NCI-H2196 treated with DMSO at 0.1 percent for 48 hours (cell line): ENCODE measurements around the gene FHIT.
"Not testable (repeated sequence)": the region's sequence is repeated elsewhere in the genome, so short reads cannot be mapped to it uniquely, and the experiment has no call there.

Experiments used
- DNase-seq: peaks from one replicate; lab custom pipeline; 2025; ENCODE audit not compliant: unreplicated experiment; lab: John Stamatoyannopoulos, UW

Gene FHIT

DNA sequence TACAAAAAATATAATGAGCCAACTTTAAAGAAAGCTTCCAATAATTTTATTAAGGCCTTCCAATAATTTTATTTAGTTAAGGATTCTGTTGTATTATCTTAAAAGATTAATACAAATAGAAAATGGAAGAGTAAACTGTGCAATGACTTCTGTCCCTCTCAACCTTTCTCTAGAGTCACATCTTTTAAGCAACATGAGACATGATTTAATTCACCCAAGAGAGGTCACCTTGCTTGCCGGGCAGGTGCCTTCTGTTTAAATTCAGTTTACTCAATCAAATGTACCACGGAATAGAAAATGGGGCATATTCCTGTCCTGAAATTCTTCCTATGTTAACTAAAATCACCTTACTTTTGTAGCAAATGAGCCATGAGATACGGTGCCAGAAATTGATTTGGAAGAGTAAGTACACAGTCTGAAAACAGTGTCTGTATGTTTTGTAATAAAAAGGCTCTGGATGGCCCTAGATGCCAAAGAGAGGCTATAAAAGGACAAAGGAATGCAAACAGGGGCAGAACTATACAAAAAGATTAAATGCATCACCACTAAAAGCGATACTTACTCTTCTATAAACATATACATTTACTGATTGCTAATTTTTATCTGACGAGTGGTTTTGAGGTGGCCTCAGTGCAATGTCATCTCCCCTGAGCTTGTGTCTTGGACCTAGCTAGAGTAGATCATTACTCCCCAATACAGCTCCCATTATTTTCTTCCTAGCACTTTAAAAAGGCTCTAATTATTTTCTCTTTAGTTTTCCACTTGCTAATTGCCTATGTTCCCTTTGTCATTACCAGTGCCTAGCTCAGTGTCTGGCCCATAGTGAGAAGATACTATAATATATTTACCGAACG lies 134.0 kb downstream of the FHIT start:
- no peak for DNase-seq

DNA sequence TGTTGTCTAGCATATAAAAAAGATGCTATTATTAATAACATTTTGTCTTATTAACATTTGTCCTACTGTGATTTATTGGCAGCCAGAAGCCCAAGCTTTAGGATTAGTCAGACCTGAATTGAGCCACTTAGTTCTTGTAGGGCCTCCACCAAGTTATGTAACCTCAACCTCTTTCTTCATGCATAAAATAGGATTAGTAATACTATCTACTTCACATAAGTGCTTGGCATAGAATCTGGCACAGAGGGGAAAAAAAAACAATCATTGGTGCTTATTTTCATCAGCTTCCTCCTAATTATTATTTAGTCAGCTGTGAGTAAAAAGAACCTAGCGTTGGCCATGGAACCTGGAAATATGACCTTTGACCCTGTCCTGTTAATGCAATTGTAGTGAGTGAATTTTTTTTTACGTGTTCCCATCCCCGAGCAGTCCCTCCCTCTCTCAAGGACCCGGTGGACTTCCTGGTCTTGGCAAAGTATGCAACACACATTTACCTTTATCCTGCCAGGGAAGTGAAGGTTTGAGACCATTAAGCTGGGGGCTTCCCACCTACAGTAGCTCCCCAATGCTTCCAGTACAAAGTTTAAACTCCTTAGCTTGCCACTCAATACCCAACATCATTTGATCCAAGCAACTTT lies 136.8 kb downstream of the FHIT start:
- DNase-seq = no peak

GRCh38 chr3:61111825-61112224 lies 139.4 kb downstream of the FHIT start:
- DNase-seq = no peak

GRCh38 chr3:61110576-61110975 lies 140.7 kb downstream of the FHIT start:
- no peak for DNase-seq

DNA sequence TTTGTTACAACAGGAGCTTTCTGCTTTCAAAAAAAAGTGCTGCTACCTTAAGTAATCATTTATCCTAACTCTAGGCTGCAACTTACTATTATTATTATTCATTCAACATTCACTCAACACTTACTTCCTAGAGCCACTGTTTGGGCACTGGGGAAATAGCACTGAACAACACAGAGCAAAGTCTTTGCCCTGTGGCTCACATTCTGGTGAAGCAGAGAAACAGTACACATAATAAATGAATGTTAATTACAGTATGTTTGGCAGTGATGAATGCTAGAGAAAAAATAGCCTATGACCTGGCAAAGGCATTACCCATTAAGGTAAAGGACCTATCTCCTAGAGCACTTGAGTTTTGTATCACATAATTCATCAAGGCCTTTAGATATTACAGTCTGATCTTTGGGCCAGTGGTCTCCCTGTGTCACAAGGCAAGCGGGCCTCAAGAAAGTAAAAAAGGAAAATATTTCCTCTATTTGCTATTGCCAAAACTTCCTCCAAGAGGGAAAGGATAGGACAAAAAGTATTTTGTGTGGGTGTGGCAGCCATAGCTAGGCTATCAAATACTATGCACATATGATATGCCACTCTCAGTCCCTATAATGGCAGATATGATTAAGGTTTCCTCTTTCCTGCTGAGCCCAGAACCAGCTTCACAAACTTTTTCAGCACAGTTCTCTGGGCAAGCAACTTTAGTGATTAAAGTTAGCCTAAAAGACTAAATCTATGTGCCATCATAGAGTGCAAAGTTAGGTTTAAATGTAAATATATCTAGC lies 142.8 kb downstream of the FHIT start:
- DNase-seq = no peak

GRCh38 chr3:61094608-61095007 lies 156.6 kb downstream of the FHIT start:
- DNase-seq = no peak

GRCh38 chr3:61093364-61093763 lies 157.9 kb downstream of the FHIT start:
- DNase-seq = no peak

DNA sequence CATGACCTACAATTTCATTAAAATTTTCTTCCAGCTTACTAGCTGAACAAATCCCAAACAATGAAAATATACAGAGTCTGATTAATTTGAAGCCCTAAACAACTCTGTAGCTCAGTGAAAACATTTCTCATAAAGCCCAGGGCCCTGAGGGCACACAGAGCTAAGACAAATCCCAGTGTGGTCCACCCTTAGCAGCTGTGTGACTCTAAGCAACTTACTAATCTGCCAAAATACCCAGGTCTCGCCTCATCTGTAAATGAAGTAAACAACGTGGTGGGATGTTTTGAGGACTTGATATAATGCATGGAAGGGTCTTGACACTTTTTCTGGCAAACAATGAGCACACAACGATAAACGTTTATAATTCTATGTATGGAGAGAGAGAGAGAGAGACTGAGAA lies 158.4 kb downstream of the FHIT start:
- DNase-seq = no peak

DNA sequence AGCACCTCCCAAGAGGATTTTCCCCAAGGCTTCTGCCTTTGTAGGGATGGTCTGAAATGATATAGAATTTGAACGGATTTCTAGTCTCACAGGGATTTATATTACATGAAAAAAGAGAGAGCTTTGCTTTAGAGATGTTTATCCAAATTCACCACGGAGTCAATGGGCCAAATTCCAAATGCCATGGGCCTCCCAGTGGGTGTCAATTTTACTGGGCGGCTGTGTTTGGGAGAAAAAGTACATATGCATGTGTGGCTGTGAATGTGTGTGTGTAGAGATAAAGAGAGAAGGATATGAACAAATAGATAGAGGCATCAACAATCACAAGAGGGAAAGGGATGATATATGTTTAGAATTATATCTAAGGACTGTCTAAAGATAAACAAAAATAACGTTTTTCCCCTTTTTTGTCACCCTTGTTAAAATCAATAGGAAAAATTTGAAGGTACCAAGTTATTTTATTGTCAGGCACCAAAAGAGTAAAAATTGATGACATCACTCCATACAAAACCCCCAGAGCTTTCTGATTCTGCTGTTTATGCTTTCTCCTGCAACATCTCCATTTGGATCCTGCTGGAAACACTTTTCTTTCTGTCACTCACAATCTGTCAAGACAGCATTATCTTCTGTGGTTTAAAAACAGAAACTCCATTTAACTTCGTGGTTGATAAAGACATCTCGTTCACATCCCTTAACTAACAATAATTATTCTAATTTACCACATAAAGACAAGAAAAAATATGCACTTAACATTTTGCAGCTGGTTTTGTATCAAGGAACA lies 160.7 kb downstream of the FHIT start:
- DNase-seq = no peak

DNA sequence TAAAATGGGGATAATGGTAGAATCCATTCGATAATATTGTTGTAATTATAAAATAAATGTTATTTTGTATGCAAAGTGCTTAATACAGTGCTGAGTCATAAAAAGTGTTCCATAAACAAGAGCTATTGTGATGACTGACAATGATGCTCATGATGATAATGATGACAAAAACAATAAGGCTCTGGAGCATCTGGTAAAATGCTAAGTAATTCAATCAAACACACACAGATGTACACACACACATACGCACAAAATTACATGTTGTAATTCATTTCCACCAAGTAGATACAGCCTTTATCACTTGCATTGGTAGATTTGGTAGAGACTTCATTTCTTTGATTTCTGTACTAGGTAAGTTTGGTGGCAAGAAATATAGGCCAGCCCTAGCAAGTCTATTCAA lies 163.8 kb downstream of the FHIT start:
- no peak for DNase-seq

GRCh38 chr3:61081554-61081953 lies 169.7 kb downstream of the FHIT start:
- no peak for DNase-seq

GRCh38 chr3:61080737-61081445 lies 170.4 kb downstream of the FHIT start:
- DNase-seq = no peak

- no peak for DNase-seq
Observed at GRCh38 chr3:61078048-61078752, 173.1 kb downstream of the FHIT start.

DNA sequence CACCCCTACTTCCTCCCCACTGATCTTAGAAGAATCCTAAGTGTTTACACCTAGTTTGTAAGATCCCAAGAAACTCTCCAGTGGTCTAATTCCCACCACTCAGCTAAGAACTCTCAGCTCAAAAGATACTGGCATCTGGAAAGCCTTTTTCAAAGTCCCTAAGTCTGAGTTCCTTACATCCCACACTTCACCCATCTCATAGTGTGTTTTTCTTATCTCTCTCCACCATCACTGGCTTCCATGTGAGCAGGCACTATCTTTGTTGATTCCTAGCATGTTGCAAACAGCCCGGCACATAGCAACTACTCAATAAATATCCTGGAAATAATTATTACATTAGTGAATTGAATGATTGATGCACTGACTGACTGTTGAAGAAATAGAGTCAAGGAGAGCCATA lies 173.7 kb downstream of the FHIT start:
- DNase-seq = no peak

DNA sequence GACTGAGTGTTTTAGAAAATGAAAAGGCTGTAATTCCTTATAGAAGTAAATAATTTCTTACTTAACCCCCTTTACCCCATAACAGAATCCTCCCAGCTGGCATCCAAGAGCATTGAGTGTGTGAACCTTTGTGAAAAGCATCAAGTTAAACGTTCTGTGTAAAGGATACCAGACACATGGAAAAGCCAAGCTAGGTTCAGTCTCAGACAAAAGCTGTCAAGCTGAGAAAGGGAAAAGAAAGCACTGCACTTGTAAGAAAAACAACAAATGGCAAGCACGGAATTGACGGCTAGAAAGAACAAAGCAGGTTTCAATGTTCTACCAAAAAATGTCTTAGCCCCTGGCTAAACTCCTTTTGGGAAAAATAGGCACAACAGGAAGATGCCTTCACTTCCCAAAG lies 176.5 kb downstream of the FHIT start:
- DNase-seq = no peak

GRCh38 chr3:61073566-61074165 lies 177.6 kb downstream of the FHIT start:
- no peak for DNase-seq

DNA sequence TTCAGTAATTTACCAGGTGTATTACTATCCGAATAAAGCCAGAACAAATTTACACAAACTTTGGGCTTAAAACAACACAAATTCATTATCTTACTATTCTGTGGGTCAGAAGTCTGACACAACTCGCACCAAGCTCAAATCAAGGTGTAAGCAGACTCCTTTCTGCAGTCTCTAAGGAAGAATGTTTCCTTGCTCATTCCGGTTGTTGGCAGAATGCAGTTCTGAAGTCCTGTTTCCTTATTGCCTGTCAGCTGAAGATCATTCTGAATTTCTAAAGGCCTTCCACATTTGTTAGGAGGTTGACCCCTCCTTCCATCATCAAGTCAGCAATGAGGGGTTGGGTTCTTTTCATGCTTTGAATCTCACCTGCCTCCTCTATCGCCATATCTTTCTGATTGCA lies 183.2 kb downstream of the FHIT start:
- no peak for DNase-seq

DNA sequence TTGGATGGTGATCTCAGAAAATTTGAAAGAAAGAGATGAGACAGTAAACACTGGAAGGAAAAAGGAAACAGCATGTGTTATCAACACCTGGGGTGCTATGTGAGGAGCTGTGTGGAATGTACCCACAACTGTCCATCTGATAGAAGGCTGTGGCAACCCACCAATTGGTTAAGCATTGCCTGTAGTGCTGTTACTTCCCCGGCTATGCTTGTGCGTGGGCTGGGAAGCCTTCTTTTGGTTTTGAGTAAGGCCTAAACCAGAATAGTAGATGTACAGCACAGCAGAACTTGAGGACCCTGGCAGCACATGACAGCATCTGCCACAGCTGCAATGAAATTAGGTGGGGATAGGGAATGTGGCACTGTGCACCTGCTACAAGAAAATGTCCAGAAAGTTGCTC lies 184.5 kb downstream of the FHIT start:
- DNase-seq = no peak

- DNase-seq = not testable (repeated sequence)
Observed at GRCh38 chr3:61066222-61066621, 185.0 kb downstream of the FHIT start.
